A375 (cell line): ENCODE measurements around the gene CDC25B. TPM values are rescaled to one million over a fixed set of nuclear protein-coding genes. Genes with fewer than 3 reads are reported as not detected.

Source experiments
- total RNA-seq: library from RNA; depleted of rRNA; stranded (reverse); fragments of >200 nt; shearing (Covaris generic); gene quantifications from 2 replicates; pipeline ENCODE4 v1.2.3, GENCODE V29; 2014; rRNA removed

Gene CDC25B
- total RNA-seq, result 94.8 and 107 TPM in 2 replicates

DNA sequence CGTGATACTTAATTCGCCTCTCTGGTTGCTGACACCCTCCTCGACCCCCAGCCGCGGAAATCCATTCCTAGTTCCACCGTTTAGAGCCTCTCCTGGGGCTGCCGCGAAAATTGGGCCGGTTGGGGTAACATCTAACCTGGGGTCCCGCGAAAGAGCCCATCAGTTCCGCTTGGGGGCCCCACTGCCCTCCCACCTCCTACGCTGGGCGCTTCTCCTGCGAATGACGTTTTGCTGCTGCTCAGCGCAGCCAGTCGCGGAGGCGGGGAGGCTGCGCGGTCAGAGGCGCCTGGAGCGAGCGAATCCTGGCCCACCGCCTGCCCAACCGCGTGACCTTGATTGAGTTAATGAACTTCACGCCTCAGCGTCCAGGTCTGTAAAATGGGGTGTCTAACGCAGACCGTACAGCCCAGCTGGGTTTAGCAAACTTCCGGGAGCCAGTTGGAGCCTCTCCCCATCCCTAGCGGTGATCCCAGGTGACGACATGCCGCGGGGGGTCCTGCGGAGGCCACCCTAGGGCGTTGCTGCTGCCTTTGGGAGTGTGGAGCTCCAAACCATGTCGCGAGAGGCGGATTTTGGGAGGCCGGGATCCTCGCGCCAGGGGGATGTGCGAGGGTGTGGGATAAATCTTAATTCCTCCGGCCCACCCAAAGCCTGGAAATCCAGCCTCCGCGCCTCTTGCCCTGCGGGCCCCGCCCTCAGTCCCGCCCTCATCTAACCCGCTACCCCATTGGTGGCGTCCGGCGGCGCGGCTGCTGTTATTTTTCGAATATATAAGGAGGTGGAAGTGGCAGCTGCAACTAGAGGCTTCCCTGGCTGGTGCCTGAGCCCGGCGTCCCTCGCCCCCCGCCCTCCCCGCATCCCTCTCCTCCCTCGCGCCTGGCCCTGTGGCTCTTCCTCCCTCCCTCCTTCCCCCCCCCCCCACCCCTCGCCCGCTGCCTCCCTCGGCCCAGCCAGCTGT, at the start of gene CDC25B:
TSS of gene CDC25B (plus strand) at position 800 of the 958 bp plus-strand sequence. CDS start 222 bp downstream, outside the sequence.

GRCh38 chr20:3767427-3768341, 28.4 kb upstream of the CDC25B start, which contains the start of gene ADISSP:
ADISSP (minus strand) TSS chr20:3767753; CDS start chr20:3760100, 7,653 bp downstream.

GRCh38 chr20:3781153-3781910, 14.8 kb upstream of the CDC25B start, which contains the start of gene SPEF1:
SPEF1 (minus strand) TSS chr20:3781448; CDS start chr20:3781287, 161 bp downstream.

DNA sequence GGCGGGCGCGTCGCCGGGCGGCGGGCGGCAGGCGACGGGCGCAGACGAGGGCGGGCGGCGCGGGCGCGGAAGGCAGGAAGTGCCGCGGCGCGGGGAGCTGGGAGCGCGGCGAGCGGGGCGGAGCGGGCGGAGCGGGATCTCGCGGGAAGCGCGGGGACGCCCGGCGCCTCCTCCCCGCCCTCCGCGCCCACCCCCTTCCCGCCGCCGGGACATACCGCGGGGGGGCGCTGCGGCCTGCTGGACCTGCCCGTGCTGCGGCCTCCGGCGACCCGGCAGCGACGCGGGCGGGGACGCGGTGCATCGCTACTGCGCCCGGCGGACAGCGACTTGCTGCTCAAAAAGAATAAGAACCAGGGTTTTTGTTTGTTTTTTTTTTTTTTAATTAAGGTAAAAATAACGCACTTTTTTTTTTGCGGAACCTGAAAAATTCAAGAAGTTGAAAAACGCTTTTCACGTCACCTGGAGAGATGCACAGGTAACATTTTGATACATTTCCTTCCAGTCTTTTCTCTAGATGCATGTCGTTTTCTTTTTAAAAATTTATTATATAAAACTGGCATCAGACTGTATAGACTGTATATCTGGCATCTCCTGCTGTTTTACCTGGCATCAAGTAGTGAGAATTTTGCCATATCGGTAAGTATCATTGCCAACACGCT, 9.3 kb upstream of the CDC25B start, which contains the start of gene CENPB:
TSS of gene CENPB (minus strand) at position 76 of the 659 bp plus-strand sequence. CDS start 257 bp downstream, outside the sequence.

GRCh38 chr20:3820048-3820900, 24.2 kb downstream of the CDC25B start, which contains the start of gene AP5S1:
AP5S1 (plus strand) TSS chr20:3820547; CDS start chr20:3822118, 1,571 bp downstream.

GRCh38 chr20:3846740-3847428, 50.8 kb downstream of the CDC25B start, which contains the start of gene MAVS:
MAVS (plus strand) TSS chr20:3846834; CDS start chr20:3854625, 7,791 bp downstream.

Other genes with a start within 250 kb of the CDC25B start
- gene GFRA4, start 132.9 kb upstream of the CDC25B start, total RNA-seq, result not detected in 2 replicates
- not detected in 2 replicates for gene ADAM33, start 114.3 kb upstream of the CDC25B start, total RNA-seq
- not detected in 2 replicates for gene SIGLEC1, start 83.7 kb upstream of the CDC25B start, total RNA-seq
- not detected in 2 replicates for gene HSPA12B, start 63.6 kb upstream of the CDC25B start, total RNA-seq
- 50.1 and 55.5 TPM in 2 replicates for gene ADISSP, start 28.6 kb upstream of the CDC25B start, total RNA-seq
- gene SPEF1, start 14.9 kb upstream of the CDC25B start, total RNA-seq, result 1.0 and 1.2 TPM in 2 replicates
- 115 and 125 TPM in 2 replicates for gene CENPB, start 9.6 kb upstream of the CDC25B start, total RNA-seq
- 19.5 and 26.4 TPM in 2 replicates for gene AP5S1, start 24.2 kb downstream of the CDC25B start, total RNA-seq
- 21.0 and 21.7 TPM in 2 replicates for gene MAVS, start 50.5 kb downstream of the CDC25B start, total RNA-seq
- 55.6 and 61.8 TPM in 2 replicates for gene PANK2, start 93.1 kb downstream of the CDC25B start, total RNA-seq
- gene RNF24, start 219.2 kb downstream of the CDC25B start, total RNA-seq, result 5.1 and 5.4 TPM in 2 replicates